HEK293 (cell line): ENCODE measurements around the gene LRRC72.

Experiments
- CTCF ChIA-PET: fragments of 350-600 bp; formaldehyde crosslinking; extraction: SDS; loops from one replicate; lab custom pipeline; 2021; ENCODE audit warnings: antibody characterized with exemption; lab: Yijun Ruan, JAX
- POLR2A ChIA-PET: fragments of 300-600 bp; formaldehyde crosslinking; extraction: SDS; loops from one replicate; lab custom pipeline; 2020; ENCODE audit warnings: antibody characterized with exemption, inconsistent platforms; lab: Yijun Ruan, JAX
- H3K27ac ChIP-seq: fragments of 200-500 bp; sonication (Bioruptor generic); 2 replicates; pipeline ENCODE4 v1.5.1; 2014; ENCODE audit warnings: low read depth, low read length, control low read depth, inconsistent platforms; ENCODE audit errors: extremely low read depth
- H3K36me3 ChIP-seq, 2 experiments: fragments of 200-500 bp in 1 of 2; sonication (Bioruptor generic) in 1 of 2; 1 replicate in 1 of 2; 2 replicates in 1 of 2; pipeline ENCODE4 v1.5.1; 2014 to 2017; ENCODE audit warnings: inconsistent platforms in 2 of 2, low read length in 2 of 2; ENCODE audit not compliant: control insufficient read depth in 2 of 2, insufficient read depth in 1 of 2
- H3K4me1 ChIP-seq: fragments of 200-500 bp; sonication (Bioruptor generic); 2 replicates; pipeline ENCODE4 v1.5.1; 2014; ENCODE audit warnings: mild to moderate bottlenecking, low read length, inconsistent platforms; ENCODE audit not compliant: control insufficient read depth, insufficient read depth
- H3K4me3 ChIP-seq: 2 replicates; pipeline ENCODE4 v1.5.1; 2011; ENCODE audit warnings: low read depth, mild to moderate bottlenecking, control low read depth, low read length, moderate library complexity
- H3K9me3 ChIP-seq: fragments of 200-500 bp; sonication (Bioruptor generic); 2 replicates; pipeline ENCODE4 v1.5.1; 2014; ENCODE audit warnings: low read depth, low read length, inconsistent platforms; ENCODE audit not compliant: control insufficient read depth, insufficient read depth
- GLI4 ChIP-seq: fragments of 450-650 bp; formaldehyde crosslinking; IDR thresholded peaks from 2 replicates; pipeline ENCODE4 v1.5.1; 2016; ENCODE audit warnings: missing biosample characterization, missing genetic modification characterization
- KLF1 ChIP-seq: fragments of 450-650 bp; formaldehyde crosslinking; IDR thresholded peaks from 2 replicates; pipeline ENCODE4 v1.5.1; 2016; ENCODE audit warnings: missing biosample characterization, missing genetic modification characterization
- PRDM2 ChIP-seq: fragments of 450-650 bp; formaldehyde crosslinking; IDR thresholded peaks from 2 replicates; pipeline ENCODE4 v1.5.1; 2016; ENCODE audit warnings: missing biosample characterization, missing genetic modification characterization, borderline replicate concordance
- ZIC2 ChIP-seq: fragments of 450-650 bp; formaldehyde crosslinking; IDR thresholded peaks from 2 replicates; pipeline ENCODE4 v1.5.1; 2016; ENCODE audit warnings: missing biosample characterization, missing genetic modification characterization
- ZNF37A ChIP-seq: fragments of 450-650 bp; IDR thresholded peaks from 2 replicates; pipeline ENCODE4 v1.5.1; 2018; ENCODE audit warnings: missing biosample characterization, missing genetic modification characterization
- ZNF560 ChIP-seq: fragments of 450-650 bp; formaldehyde crosslinking; IDR thresholded peaks from 2 replicates; pipeline ENCODE4 v1.5.1; 2017; ENCODE audit warnings: missing biosample characterization, missing genetic modification characterization, borderline replicate concordance
- ZNF571 ChIP-seq: fragments of 450-650 bp; formaldehyde crosslinking; IDR thresholded peaks from 2 replicates; pipeline ENCODE4 v1.5.0; 2017; ENCODE audit warnings: missing biosample characterization, missing genetic modification characterization
- ZNF610 ChIP-seq: fragments of 450-650 bp; formaldehyde crosslinking; IDR thresholded peaks from 2 replicates; pipeline ENCODE4 v1.5.1; 2016; ENCODE audit warnings: missing biosample characterization, missing genetic modification characterization, borderline replicate concordance
- ZNF623 ChIP-seq: fragments of 450-650 bp; formaldehyde crosslinking; IDR thresholded peaks from 2 replicates; pipeline ENCODE4 v1.5.1; 2016; ENCODE audit warnings: missing biosample characterization, missing genetic modification characterization
- ZNF629 ChIP-seq: fragments of 450-650 bp; formaldehyde crosslinking; IDR thresholded peaks from 2 replicates; pipeline ENCODE4 v1.5.1; 2017; ENCODE audit warnings: missing biosample characterization, missing genetic modification characterization
- ZNF660 ChIP-seq: fragments of 450-650 bp; IDR thresholded peaks from 2 replicates; pipeline ENCODE4 v1.5.1; 2018; ENCODE audit warnings: missing biosample characterization, mild to moderate bottlenecking, missing genetic modification characterization
- TF ChIP-seq, protein P1 (sequence below): fragments of 450-650 bp; formaldehyde crosslinking; IDR thresholded peaks from 2 replicates; pipeline ENCODE4 v1.5.1; 2016; ENCODE audit warnings: missing biosample characterization, missing genetic modification characterization
- TF ChIP-seq, protein P2 (sequence below): fragments of 450-650 bp; formaldehyde crosslinking; conservative IDR thresholded peaks from 2 replicates; pipeline ENCODE4 v1.5.1; 2016; ENCODE audit warnings: low read depth, missing biosample characterization, missing genetic modification characterization
- TF ChIP-seq, protein P3 (sequence below): fragments of 450-650 bp; formaldehyde crosslinking; IDR thresholded peaks from 2 replicates; pipeline ENCODE4 v1.5.1; 2016; ENCODE audit warnings: missing biosample characterization, missing genetic modification characterization

LRRC72 gene

DNA sequence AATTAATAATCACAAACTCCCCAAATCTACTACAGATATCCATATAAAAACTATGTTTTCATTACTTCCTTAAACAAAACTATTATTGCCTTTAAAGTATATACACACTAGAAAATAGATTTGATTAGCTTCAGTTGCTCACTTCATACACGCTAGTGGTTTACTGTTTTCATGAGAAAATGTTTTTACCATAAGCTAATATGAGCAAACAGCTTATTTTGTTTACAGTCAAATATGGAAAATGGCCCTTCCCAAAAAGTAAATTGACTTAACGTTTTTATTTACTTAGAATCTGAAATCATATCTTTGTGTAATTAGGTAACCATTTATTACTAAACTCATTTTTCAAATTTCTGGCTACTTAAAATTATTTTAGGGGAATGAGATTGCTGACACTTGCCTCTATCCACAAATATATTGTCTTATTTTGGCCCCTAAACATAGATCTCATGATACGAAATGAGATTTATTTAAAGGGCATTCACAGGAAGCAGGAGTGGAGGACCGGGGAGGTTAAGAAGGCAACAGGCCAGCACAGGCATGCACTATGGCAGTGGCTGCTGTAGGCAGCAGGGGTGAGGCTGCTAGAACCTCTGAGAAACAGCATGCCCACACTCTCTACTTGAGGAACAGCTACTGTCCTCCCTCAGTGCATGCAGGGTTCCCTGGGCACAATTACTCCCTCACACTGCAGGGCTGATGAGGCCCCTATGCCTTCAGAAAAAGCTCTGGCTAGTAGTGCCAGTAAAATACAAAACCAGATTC lies 31.5 kb upstream of the LRRC72 start (continued):
- no peak for TF ChIP-seq ZNF629 (tag by site-specific recombination)
- TF ChIP-seq, protein P1, sequence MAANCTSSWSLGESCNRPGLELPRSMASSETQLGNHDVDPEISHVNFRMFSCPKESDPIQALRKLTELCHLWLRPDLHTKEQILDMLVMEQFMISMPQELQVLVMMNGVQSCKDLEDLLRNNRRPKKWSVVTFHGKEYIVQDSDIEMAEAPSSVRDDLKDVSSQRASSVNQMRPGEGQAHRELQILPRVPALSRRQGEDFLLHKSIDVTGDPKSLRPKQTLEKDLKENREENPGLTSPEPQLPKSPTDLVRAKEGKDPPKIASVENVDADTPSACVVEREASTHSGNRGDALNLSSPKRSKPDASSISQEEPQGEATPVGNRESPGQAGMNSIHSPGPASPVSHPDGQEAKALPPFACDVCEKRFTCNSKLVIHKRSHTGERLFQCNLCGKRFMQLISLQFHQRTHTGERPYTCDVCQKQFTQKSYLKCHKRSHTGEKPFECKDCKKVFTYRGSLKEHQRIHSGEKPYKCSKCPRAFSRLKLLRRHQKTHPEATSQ (tag by site-specific recombination), result no peak

- TF ChIP-seq ZNF37A (tag by site-specific recombination), result no peak
- TF ChIP-seq ZNF623, result no peak
- no peak for TF ChIP-seq ZNF610 (tag by site-specific recombination)
- no peak for TF ChIP-seq ZIC2 (tag by site-specific recombination)
- TF ChIP-seq, protein P2, sequence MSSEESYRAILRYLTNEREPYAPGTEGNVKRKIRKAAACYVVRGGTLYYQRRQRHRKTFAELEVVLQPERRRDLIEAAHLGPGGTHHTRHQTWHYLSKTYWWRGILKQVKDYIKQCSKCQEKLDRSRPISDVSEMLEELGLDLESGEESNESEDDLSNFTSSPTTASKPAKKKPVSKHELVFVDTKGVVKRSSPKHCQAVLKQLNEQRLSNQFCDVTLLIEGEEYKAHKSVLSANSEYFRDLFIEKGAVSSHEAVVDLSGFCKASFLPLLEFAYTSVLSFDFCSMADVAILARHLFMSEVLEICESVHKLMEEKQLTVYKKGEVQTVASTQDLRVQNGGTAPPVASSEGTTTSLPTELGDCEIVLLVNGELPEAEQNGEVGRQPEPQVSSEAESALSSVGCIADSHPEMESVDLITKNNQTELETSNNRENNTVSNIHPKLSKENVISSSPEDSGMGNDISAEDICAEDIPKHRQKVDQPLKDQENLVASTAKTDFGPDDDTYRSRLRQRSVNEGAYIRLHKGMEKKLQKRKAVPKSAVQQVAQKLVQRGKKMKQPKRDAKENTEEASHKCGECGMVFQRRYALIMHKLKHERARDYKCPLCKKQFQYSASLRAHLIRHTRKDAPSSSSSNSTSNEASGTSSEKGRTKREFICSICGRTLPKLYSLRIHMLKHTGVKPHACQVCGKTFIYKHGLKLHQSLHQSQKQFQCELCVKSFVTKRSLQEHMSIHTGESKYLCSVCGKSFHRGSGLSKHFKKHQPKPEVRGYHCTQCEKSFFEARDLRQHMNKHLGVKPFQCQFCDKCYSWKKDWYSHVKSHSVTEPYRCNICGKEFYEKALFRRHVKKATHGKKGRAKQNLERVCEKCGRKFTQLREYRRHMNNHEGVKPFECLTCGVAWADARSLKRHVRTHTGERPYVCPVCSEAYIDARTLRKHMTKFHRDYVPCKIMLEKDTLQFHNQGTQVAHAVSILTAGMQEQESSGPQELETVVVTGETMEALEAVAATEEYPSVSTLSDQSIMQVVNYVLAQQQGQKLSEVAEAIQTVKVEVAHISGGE (tag by site-specific recombination), result no peak
- no peak for TF ChIP-seq ZNF560 (tag by site-specific recombination)
- TF ChIP-seq ZNF660 (tag by site-specific recombination), result no peak
- no peak for TF ChIP-seq PRDM2 (tag by site-specific recombination)
- no peak for TF ChIP-seq ZNF571 (tag by site-specific recombination)
- TF ChIP-seq, protein P3, sequence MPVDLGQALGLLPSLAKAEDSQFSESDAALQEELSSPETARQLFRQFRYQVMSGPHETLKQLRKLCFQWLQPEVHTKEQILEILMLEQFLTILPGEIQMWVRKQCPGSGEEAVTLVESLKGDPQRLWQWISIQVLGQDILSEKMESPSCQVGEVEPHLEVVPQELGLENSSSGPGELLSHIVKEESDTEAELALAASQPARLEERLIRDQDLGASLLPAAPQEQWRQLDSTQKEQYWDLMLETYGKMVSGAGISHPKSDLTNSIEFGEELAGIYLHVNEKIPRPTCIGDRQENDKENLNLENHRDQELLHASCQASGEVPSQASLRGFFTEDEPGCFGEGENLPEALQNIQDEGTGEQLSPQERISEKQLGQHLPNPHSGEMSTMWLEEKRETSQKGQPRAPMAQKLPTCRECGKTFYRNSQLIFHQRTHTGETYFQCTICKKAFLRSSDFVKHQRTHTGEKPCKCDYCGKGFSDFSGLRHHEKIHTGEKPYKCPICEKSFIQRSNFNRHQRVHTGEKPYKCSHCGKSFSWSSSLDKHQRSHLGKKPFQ (tag by site-specific recombination), result no peak
- TF ChIP-seq KLF1 (tag by site-specific recombination), result no peak
- no peak for TF ChIP-seq GLI4 (tag by site-specific recombination)
- ChIA-PET POLR2A (interaction anchor here (0.7 kb wide), 1 partner anchor 45 kb away, joined by 3 read pairs; no protein-coding TSS in a partner anchor), CTCF (no interaction called here)
- 0 out of 2 replicates have a peak, but pooled peaks cover 3% of the 10 kb centered on the region for H3K4me1 ChIP-seq
- H3K9me3 ChIP-seq, result no peaks in the 10 kb centered on the region
- H3K27ac ChIP-seq, result no peak overlapping the region
- H3K36me3 ChIP-seq, result no peaks in the 10 kb centered on the region
- no peak overlapping the region for H3K4me3 ChIP-seq
Measured at GRCh38 chr7:16498122-16498521, 28.5 kb upstream of the LRRC72 start.
